Loucy (cell line): ENCODE data around the gene MKLN1.

Source experiments
- H2AFZ ChIP-seq: fragments of 200-600 bp; sonication (generic); 2 replicates; pipeline ENCODE4 v1.6.0; 2016; ENCODE audit warnings: antibody characterized with exemption, mild to moderate bottlenecking, low read length, moderate library complexity
- H3F3A ChIP-seq: fragments of 200-600 bp; 2 replicates; pipeline ENCODE4 v1.6.0; 2016; ENCODE audit warnings: antibody characterized with exemption, low read depth, mild to moderate bottlenecking
- H3K27me3 ChIP-seq: fragments of 200-600 bp; sonication (generic); 2 replicates; pipeline ENCODE4 v1.6.1; 2014; ENCODE audit warnings: low read length, mild to moderate bottlenecking; ENCODE audit not compliant: insufficient read depth, poor library complexity, severe bottlenecking
- H3K36me3 ChIP-seq: fragments of 200-600 bp; sonication (generic); 2 replicates; pipeline ENCODE4 v1.6.1; 2016; ENCODE audit warnings: low read length; ENCODE audit not compliant: insufficient read depth
- H3K4me1 ChIP-seq: fragments of 200-600 bp; sonication (generic); 2 replicates; pipeline ENCODE4 v1.5.1; 2014; ENCODE audit warnings: low read length, mild to moderate bottlenecking; ENCODE audit not compliant: insufficient read depth, poor library complexity, severe bottlenecking
- H3K4me2 ChIP-seq: fragments of 200-600 bp; sonication (generic); 2 replicates; pipeline ENCODE4 v1.6.0; 2014; ENCODE audit warnings: antibody characterized with exemption, low read length, low read depth, mild to moderate bottlenecking; ENCODE audit not compliant: poor library complexity, severe bottlenecking
- H3K4me3 ChIP-seq: fragments of 200-600 bp; sonication (generic); 2 replicates; pipeline ENCODE4 v1.5.1; 2014; ENCODE audit warnings: low read length, mild to moderate bottlenecking, mixed read lengths; ENCODE audit not compliant: poor library complexity, severe bottlenecking
- H3K79me2 ChIP-seq: fragments of 200-600 bp; sonication (generic); 2 replicates; pipeline ENCODE4 v1.6.1; 2014; ENCODE audit warnings: low read length; ENCODE audit not compliant: insufficient read depth
- H3K9ac ChIP-seq: fragments of 200-600 bp; sonication (generic); 2 replicates; pipeline ENCODE4 v1.6.0; 2014; ENCODE audit warnings: mild to moderate bottlenecking, low read depth, low read length, moderate library complexity; ENCODE audit not compliant: poor library complexity, severe bottlenecking
- H3K9me2 ChIP-seq: fragments of 200-600 bp; sonication (generic); replicated peaks from 2 replicates; pipeline ENCODE4 v1.6.1; 2016; ENCODE audit warnings: low read depth, low read length, mixed read lengths
- H3K9me3 ChIP-seq: fragments of 200-600 bp; sonication (generic); 2 replicates; pipeline ENCODE4 v1.6.1; 2014; ENCODE audit warnings: mild to moderate bottlenecking, antibody characterized with exemption, low read length, low read depth; ENCODE audit not compliant: insufficient read depth
- H4K20me1 ChIP-seq: fragments of 200-600 bp; sonication (generic); 2 replicates; pipeline ENCODE4 v1.6.0; 2014; ENCODE audit warnings: antibody characterized with exemption, low read length, mild to moderate bottlenecking; ENCODE audit not compliant: insufficient read depth, poor library complexity, severe bottlenecking
- EZH2phosphoT487 ChIP-seq: fragments of 200-600 bp; IDR thresholded peaks from 2 replicates; pipeline ENCODE4 v1.6.1; 2018; ENCODE audit warnings: antibody characterized with exemption, mild to moderate bottlenecking, moderate library complexity, borderline replicate concordance
- TF ChIP-seq, protein P1 (sequence below): fragments of 200-600 bp; sonication (generic); conservative IDR thresholded peaks from 2 replicates; pipeline ENCODE4 v1.5.1; 2014; ENCODE audit warnings: mild to moderate bottlenecking, antibody characterized with exemption, low read length

The MKLN1 gene

DNA sequence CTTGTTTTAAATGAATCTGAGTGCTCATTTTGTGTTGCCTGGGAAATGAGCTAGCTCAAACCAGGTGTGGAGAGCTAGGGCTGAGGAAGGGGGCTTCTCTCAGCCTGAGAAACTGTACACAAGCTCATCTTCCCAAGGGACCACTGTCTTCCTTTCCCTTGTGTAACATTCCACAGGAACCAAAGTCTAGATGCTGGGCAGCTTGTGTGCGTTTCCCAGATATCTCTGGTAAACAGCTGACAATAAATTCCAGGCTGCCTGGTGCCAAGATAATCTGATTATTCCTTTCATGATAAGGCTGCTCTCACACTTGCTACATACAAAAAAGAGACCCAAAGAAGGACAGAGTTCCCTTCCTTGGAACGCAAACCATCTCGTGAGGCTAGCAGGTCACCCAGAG lies 33.1 kb upstream of the MKLN1 start:
- Histone ChIP-seq H3K9me3 (no peaks in the 10 kb centered on the region), H3F3A (no peaks in the 10 kb centered on the region), H2AFZ (no peak overlapping the region), H3K4me2 (no peak overlapping the region), H3K4me3 (no peak overlapping the region), H4K20me1 (no peaks in the 10 kb centered on the region), H3K36me3 (no peaks in the 10 kb centered on the region), H3K4me1 (no peaks in the 10 kb centered on the region), H3K27me3 (no peaks in the 10 kb centered on the region), H3K9me2 (no peaks in the 10 kb centered on the region), H3K79me2 (no peaks in the 10 kb centered on the region), H3K9ac (no peak overlapping the region)
- TF ChIP-seq, protein P1, sequence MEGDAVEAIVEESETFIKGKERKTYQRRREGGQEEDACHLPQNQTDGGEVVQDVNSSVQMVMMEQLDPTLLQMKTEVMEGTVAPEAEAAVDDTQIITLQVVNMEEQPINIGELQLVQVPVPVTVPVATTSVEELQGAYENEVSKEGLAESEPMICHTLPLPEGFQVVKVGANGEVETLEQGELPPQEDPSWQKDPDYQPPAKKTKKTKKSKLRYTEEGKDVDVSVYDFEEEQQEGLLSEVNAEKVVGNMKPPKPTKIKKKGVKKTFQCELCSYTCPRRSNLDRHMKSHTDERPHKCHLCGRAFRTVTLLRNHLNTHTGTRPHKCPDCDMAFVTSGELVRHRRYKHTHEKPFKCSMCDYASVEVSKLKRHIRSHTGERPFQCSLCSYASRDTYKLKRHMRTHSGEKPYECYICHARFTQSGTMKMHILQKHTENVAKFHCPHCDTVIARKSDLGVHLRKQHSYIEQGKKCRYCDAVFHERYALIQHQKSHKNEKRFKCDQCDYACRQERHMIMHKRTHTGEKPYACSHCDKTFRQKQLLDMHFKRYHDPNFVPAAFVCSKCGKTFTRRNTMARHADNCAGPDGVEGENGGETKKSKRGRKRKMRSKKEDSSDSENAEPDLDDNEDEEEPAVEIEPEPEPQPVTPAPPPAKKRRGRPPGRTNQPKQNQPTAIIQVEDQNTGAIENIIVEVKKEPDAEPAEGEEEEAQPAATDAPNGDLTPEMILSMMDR, result no peak
- no peak for TF ChIP-seq EZH2phosphoT487

DNA sequence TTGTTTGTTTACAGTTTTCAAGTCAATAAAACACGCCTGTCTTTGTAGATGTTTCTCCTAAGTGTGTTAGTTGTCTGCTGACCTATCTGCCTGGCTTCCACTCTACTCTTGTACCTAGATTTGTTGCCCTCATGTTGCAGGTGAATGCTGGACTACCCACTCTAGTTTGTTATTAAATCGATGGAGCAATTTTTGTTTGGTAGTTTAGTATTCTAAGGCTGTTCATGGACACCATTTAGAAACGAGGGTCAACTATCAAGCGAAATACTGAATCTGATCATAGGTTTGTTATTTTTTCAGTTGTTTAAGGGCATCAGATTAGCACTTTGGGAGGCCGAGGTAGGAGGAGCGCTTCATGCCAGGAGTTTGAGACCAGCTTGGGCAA lies 29.1 kb upstream of the MKLN1 start:
- TF ChIP-seq, protein P1, result no peak
- no peaks in the 10 kb centered on the region for H3K9me2 ChIP-seq

DNA sequence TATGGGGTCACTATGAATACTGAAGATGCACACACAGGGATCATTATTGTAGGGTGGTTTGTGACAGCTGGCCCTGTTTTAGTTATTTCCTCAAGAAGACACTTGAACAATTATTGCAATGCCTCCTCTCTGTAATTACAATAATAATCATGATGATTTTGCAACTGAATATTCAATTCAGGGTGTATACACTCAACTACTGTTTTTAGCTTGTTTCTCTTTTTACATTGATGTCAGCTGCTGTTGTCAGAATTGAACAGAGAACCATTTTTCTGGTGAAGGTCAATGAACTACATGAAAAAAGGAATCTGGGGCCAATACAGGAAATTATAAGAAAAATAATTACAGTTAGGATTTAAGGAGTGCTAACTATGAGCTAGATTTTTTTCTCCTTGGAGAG lies 28.6 kb upstream of the MKLN1 start:
- no peak overlapping the region for H3K9ac ChIP-seq
- no peaks in the 10 kb centered on the region for H3K9me2 ChIP-seq
- H3K4me3 ChIP-seq, result no peak overlapping the region
- TF ChIP-seq, protein P1, result no peak
- TF ChIP-seq EZH2phosphoT487, result no peak
- H3K36me3 ChIP-seq, result no peaks in the 10 kb centered on the region
- H2AFZ ChIP-seq, result no peak overlapping the region
- H4K20me1 ChIP-seq, result no peaks in the 10 kb centered on the region
- H3K79me2 ChIP-seq, result no peaks in the 10 kb centered on the region
- H3K9me3 ChIP-seq, result no peaks in the 10 kb centered on the region
- H3K4me2 ChIP-seq, result no peak overlapping the region
- H3K27me3 ChIP-seq, result no peaks in the 10 kb centered on the region
- no peaks in the 10 kb centered on the region for H3F3A ChIP-seq
- H3K4me1 ChIP-seq, result no peaks in the 10 kb centered on the region

More for the DNA sequence above, 29.1 kb upstream of the MKLN1 start:
- Histone ChIP-seq H3K36me3 (no peaks in the 10 kb centered on the region), H3F3A (no peaks in the 10 kb centered on the region), H3K9ac (no peak overlapping the region), H3K4me1 (no peaks in the 10 kb centered on the region), H4K20me1 (no peaks in the 10 kb centered on the region), H3K79me2 (no peaks in the 10 kb centered on the region), H3K9me3 (no peaks in the 10 kb centered on the region), H3K4me2 (no peak overlapping the region), H3K4me3 (no peak overlapping the region), H3K27me3 (no peaks in the 10 kb centered on the region), H2AFZ (no peak overlapping the region)
